Measurements from ENCODE around the gene PINK1.

Gene PINK1

DNA sequence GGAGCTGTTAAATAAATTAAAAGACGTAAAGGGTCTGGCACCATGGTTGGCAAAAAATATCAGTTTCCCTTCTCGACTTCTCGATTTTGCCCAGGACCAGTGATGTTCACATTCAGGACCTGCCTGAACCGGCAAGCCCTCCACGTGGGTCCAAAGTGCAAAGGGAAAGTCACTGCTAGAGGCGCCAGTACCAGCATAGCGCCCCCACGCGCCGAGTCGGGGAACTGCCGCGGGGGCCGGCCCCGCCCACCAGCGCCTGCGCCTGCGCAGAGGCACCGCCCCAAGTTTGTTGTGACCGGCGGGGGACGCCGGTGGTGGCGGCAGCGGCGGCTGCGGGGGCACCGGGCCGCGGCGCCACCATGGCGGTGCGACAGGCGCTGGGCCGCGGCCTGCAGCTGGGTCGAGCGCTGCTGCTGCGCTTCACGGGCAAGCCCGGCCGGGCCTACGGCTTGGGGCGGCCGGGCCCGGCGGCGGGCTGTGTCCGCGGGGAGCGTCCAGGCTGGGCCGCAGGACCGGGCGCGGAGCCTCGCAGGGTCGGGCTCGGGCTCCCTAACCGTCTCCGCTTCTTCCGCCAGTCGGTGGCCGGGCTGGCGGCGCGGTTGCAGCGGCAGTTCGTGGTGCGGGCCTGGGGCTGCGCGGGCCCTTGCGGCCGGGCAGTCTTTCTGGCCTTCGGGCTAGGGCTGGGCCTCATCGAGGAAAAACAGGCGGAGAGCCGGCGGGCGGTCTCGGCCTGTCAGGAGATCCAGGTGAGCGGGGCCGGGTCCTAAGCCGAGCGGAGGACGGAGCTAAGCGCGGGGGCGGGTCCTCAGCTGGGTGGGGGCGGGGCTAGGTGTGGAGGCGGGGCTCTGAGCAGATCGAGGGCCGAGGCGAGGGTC, at the start of gene PINK1 (continued):
- TF ChIP-seq ZNF529 (tag by site-specific recombination; IDR thresholded peaks at IDR 0.05; ENCODE audit: insufficient replicate concordance), result no peak
- no peak for TF ChIP-seq ZNF121 (tag by site-specific recombination; IDR thresholded peaks at IDR 0.05)
- TF ChIP-seq, protein P1, sequence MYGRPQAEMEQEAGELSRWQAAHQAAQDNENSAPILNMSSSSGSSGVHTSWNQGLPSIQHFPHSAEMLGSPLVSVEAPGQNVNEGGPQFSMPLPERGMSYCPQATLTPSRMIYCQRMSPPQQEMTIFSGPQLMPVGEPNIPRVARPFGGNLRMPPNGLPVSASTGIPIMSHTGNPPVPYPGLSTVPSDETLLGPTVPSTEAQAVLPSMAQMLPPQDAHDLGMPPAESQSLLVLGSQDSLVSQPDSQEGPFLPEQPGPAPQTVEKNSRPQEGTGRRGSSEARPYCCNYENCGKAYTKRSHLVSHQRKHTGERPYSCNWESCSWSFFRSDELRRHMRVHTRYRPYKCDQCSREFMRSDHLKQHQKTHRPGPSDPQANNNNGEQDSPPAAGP (tag by site-specific recombination; IDR thresholded peaks at IDR 0.05), result no peak
- TF ChIP-seq YY2 (tag by site-specific recombination; IDR thresholded peaks at IDR 0.05), result no peak
- TF ChIP-seq KLF9 (tag by site-specific recombination; IDR thresholded peaks at IDR 0.05; ENCODE audit: low read depth), result peak; percentile 79
- TF ChIP-seq ZNF610 (tag by site-specific recombination; IDR thresholded peaks at IDR 0.05; ENCODE audit: borderline replicate concordance), result no peak
- TF ChIP-seq ZNF350 (tag by site-specific recombination; IDR thresholded peaks at IDR 0.05), result no peak
- TF ChIP-seq, protein P2, sequence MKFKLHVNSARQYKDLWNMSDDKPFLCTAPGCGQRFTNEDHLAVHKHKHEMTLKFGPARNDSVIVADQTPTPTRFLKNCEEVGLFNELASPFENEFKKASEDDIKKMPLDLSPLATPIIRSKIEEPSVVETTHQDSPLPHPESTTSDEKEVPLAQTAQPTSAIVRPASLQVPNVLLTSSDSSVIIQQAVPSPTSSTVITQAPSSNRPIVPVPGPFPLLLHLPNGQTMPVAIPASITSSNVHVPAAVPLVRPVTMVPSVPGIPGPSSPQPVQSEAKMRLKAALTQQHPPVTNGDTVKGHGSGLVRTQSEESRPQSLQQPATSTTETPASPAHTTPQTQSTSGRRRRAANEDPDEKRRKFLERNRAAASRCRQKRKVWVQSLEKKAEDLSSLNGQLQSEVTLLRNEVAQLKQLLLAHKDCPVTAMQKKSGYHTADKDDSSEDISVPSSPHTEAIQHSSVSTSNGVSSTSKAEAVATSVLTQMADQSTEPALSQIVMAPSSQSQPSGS (tag by site-specific recombination; IDR thresholded peaks at IDR 0.05; ENCODE audit: low read depth), result no peak
- no peak for TF ChIP-seq ZNF596 (tag by site-specific recombination; IDR thresholded peaks at IDR 0.05)
- TF ChIP-seq ZBTB20 (tag by site-specific recombination; IDR thresholded peaks at IDR 0.05), result no peak
- TF ChIP-seq ZNF211 (tag by site-specific recombination; IDR thresholded peaks at IDR 0.05; ENCODE audit: low read depth), result no peak
- no peak for TF ChIP-seq ZNF658 (tag by site-specific recombination; IDR thresholded peaks at IDR 0.05)
- TF ChIP-seq SCRT1 (tag by site-specific recombination; IDR thresholded peaks at IDR 0.05; ENCODE audit: borderline replicate concordance), result no peak
- peak; percentile 64; the same call in 1 of the 2 replicates for TF ChIP-seq ZBTB8A (tag by site-specific recombination; IDR thresholded peaks at IDR 0.05)
- no peak for TF ChIP-seq ZNF311 (tag by site-specific recombination; IDR thresholded peaks at IDR 0.05; ENCODE audit: borderline replicate concordance)
- TF ChIP-seq, protein P3, sequence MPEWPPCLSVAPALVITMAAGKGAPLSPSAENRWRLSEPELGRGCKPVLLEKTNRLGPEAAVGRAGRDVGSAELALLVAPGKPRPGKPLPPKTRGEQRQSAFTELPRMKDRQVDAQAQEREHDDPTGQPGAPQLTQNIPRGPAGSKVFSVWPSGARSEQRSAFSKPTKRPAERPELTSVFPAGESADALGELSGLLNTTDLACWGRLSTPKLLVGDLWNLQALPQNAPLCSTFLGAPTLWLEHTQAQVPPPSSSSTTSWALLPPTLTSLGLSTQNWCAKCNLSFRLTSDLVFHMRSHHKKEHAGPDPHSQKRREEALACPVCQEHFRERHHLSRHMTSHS (tag by site-specific recombination; IDR thresholded peaks at IDR 0.05), result no peak
- no peak for TF ChIP-seq REST (tag by site-specific recombination; IDR thresholded peaks at IDR 0.05)
- peak; percentile 20 for TF ChIP-seq ZNF654 (tag by site-specific recombination; IDR thresholded peaks at IDR 0.05; ENCODE audit: low read depth)
- no peak for TF ChIP-seq WT1 (tag by site-specific recombination; IDR thresholded peaks at IDR 0.05)
- TF ChIP-seq ZBTB17 (tag by site-specific recombination; IDR thresholded peaks at IDR 0.05), result no peak
- TF ChIP-seq KLF16 (tag by site-specific recombination; IDR thresholded peaks at IDR 0.05), result peak; percentile 67; the same call in 1 of the 2 replicates
- no peak for TF ChIP-seq ZNF138 (tag by site-specific recombination; IDR thresholded peaks at IDR 0.05; ENCODE audit: borderline replicate concordance)
- TF ChIP-seq ZNF404 (tag by site-specific recombination; IDR thresholded peaks at IDR 0.05), result no peak
- no peak for TF ChIP-seq ZNF366 (tag by site-specific recombination; conservative IDR thresholded peaks at IDR 0.05)
- TF ChIP-seq, protein P4, sequence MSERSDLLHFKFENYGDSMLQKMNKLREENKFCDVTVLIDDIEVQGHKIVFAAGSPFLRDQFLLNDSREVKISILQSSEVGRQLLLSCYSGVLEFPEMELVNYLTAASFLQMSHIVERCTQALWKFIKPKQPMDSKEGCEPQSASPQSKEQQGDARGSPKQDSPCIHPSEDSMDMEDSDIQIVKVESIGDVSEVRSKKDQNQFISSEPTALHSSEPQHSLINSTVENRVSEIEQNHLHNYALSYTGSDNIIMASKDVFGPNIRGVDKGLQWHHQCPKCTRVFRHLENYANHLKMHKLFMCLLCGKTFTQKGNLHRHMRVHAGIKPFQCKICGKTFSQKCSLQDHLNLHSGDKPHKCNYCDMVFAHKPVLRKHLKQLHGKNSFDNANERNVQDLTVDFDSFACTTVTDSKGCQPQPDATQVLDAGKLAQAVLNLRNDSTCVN (tag by site-specific recombination; optimal IDR thresholded peaks at IDR 0.05), result peak; percentile 48
- no peak for TF ChIP-seq ZNF394 (tag by site-specific recombination; IDR thresholded peaks at IDR 0.05; ENCODE audit: borderline replicate concordance)
- no peak for TF ChIP-seq ZNF664 (tag by site-specific recombination; IDR thresholded peaks at IDR 0.05)
- TF ChIP-seq, protein P5, sequence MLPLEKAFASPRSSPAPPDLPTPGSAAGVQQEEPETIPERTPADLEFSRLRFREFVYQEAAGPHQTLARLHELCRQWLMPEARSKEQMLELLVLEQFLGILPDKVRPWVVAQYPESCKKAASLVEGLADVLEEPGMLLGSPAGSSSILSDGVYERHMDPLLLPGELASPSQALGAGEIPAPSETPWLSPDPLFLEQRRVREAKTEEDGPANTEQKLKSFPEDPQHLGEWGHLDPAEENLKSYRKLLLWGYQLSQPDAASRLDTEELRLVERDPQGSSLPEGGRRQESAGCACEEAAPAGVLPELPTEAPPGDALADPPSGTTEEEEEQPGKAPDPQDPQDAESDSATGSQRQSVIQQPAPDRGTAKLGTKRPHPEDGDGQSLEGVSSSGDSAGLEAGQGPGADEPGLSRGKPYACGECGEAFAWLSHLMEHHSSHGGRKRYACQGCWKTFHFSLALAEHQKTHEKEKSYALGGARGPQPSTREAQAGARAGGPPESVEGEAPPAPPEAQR (tag by site-specific recombination; IDR thresholded peaks at IDR 0.05), result no peak
- no peak for TF ChIP-seq ZNF585B (tag by site-specific recombination; IDR thresholded peaks at IDR 0.05)

Measured in HEK293 (cell line).